ENCODE results near the gene NOP10.

Gene NOP10

DNA sequence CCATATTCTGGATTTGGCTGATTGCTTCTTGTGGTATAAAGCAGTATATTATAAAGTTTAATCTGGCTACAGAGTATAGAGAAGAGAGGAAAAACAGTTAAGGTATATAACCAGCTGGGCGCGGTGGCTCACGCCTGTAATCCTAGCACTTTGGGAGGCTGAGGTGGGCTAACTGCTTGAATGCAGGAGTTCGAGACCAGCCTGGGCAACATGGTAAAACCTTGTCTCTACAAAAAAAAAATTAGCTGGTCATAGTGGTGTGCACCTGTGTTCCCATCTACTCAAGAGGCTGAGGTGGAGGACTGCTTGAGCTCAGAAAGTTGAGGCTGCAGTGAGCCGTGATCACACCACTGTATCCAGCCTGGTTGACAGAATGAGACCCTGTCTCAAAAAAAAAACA lies 12.7 kb downstream of the NOP10 start:
- no peak for DNase-seq

DNA sequence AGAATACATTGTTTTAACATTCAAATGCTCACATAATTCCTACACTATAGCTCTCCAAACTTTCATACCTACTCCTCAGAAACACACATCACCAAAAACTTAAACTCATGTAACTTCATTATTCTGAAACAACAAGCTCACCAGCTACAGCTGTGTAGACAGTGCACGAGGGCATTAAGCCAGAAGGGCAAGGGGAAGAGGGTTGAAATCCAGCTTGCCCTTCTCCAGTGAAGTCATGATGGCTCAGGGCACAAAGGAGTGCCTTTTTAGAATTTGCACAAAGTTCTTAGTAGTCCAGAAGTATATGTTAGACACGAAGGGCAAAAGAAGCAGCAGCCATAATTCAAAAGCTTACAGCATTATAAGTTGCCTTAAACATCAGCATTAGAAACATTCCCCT lies 13.9 kb downstream of the NOP10 start:
- no peak for DNase-seq

DNA sequence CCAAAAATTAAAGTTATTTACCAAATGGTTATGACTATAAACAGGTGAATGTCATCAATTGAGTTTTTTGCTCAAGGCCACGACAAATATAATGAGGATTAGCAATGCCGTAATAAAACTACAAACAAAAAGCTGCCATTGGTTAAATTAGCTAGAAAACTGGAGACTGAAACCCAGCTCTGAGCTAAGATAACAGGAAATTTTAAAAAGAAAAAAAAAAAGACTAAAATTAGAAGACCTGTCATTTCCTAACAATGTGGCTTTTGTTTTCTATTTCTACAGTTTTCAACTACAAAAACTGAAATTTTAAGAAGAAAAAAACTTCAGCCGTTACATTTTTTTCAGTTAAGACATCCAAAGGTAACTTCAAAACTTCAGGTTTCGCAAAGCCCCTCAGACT lies 15.0 kb downstream of the NOP10 start:
- no peak for DNase-seq

DNA sequence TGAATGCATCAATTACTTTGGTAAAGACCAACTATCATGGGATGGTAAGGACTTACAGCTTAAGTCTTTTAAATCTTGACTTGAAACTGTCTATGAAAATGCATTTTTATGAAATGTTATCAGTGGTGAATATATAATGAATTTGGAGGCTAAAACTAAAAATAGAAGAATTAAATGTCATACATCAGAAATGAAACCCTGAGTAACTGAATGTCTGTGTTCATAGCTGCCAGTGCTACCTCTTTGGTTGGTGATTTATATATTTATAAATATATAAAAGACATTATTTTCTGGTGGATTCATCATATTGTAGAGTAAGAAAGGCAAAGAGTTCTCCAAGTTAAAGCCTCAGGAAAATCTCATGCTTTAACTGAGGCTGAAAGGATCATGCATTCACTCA lies 17.6 kb downstream of the NOP10 start:
- no peak for DNase-seq

DNA sequence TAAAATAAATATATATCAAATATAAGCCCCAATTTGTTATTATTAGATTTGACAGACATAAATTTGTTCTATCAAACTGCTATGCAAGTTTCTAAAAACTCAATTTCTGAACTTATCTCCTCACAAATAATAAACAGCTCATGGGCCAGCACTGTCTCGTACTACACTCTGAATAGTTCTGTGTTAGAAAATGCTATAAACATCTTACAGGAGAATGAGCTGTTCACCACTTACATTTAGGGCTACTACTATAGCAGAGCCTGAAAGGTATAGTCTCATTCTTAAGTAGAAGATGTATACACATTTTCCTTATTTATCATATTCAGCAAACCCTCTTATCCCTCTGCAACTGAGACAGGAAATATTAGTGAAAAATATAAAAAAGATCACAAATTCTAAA lies 18.0 kb downstream of the NOP10 start:
- DNase-seq, result no peak

DNA sequence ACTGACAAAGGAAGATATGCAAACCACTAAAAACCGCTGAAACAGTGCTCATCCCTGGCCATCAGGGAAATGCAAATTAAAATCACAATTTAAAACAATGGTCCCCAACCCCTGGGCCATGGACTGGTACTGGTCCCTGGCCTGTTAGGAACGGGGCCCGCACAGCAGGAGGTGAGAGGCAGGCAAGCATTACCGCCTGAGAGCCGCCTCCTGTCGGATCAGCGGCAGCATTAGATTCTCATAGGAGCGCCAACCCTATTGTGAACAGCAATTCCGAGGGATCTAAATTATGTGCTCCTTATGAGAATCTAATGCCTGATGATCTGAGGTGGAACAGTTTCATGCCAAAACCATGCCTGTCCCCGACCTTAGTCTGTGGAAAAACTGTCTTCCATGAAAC lies 19.7 kb downstream of the NOP10 start:
- DNase-seq, result no peak

DNA sequence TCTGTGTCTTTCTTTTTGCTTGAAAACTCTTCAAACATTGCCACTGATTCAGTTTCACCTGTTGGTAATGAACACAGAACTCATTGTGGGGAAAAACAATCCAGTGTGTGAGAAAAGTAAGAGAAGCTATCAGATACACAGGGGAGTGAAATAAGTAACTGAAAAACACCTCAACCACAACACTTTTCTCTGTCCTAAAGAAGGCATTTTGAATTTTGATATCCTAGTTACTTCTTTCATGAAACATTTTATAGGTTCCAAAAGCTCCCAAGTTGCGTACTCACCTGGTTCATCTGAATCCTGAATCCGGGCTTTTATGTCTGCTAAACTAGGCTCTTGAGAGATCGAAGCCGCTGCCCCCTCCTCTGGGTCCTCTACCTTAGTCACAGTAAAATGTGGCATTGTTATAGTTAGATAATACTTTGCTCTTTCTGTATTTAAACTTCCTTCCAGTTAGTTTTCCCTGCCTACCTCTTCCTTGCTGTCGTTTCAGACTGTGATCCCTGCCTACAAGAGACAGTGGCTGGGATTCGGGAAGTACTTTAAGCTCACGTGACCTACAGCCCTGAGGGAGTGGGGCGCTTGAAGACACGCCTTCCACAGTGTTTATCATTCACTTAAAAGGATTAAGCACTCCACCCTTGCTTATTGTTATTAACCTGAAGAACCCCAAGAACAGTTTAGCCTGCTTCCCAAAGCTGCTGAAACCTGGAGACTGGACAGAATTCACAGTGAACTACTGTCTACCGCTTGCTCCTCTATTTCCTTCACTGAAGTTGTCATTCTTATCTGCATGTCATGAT lies 24.5 kb downstream of the NOP10 start:
- DNase-seq, result peak; percentile 56 to 60

DNA sequence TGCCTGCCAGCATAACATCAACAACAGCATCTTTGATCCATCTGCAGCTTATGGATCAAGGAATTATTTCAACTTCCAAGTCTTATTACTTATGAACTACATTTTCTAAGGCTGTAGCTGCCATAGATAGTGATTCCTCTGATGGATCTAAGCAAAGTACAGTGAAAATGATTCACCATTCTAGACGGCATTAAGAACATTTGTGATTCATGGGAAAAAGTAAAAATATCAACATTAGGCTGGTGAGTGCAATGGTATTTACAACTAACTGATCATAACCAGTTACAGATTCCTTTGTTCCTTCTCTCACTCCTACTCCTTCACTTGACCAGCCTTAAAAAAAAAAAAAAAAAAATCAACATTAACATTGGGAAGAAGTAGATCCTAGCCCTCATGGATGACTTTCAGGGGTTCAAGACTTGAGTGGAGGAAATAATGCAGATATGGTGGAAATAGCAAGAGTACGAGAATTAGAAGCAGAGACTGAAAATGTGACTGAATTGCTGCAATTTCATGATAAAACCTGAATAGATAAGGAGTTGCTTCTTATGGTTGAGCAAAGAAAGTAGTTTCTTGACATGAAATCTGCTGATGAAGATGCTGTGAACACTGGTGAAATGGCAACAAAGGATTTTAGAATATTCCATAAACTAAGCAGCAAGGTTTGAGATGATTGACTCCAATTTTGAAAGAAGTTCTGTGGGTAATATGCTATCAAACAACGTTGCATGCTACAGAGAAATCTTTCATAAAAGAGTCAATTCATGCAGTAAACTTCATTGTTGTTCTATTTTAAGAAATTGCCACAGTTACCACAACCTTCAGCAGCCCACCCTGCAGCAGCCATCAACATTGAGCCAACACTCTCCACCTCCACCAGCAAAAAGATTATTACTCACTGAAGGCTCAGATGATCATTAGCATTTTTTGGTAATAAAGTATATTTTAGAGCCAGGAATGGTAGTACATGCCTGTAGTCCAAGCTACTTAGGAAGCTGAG lies 28.1 kb downstream of the NOP10 start:
- DNase-seq, result no peak

DNA sequence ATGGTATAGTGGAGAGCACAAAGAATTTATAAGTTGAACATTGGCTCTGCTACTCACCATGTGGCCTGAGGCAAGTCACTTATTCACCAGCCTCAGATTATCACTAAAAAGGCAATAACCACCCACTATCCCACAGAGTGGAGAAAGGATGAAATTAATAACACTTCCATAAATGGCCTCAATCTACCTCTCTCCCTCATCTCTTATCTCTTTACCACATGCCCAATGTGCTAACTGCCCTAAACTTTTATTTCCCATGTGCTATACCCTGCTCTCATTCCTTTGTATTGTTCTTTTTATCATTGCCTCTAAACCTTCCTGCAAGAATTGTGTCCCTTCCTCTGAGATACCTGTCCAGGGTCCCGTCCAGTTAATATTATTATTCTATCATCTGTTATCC lies 31.4 kb downstream of the NOP10 start:
- DNase-seq, result no peak

DNA sequence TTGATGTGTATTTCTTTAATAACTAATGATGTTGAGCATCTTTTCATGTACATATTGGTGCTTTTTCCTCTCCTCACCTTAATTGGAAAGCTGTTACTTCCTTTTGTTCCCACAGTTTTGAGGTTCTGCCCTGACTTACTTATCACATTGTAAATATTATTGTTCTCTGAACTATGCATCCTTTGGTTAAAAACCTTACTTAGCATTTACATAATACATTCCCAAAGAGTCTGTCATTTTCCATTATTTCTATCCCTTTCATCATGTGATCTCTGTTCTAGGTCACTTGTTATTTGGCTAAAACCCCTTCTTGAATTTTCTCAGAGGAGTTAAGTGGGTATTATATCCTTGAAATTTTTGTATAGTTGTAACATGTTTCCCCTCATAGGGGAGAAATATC lies 38.3 kb downstream of the NOP10 start:
- DNase-seq, result no peak

DNA sequence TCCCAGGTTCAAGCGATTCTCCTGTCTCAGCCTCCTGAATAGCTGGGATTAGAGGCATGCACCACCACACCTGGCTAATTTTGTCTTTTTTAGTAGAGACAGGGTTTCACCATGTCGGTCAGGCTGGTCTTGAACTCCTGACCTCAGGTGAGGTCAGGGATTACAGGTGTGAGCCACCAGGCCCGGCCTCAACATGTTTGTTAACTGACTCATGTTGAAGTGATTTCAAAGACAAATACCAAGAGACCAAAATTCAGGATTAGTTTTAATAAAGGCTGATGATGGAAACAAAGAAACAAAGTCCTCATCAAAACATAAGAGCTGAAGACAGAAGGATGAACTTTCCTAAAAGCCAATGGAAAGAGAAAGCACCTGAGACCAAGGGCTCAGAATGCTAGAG lies 41.9 kb downstream of the NOP10 start:
- no peak for DNase-seq

DNA sequence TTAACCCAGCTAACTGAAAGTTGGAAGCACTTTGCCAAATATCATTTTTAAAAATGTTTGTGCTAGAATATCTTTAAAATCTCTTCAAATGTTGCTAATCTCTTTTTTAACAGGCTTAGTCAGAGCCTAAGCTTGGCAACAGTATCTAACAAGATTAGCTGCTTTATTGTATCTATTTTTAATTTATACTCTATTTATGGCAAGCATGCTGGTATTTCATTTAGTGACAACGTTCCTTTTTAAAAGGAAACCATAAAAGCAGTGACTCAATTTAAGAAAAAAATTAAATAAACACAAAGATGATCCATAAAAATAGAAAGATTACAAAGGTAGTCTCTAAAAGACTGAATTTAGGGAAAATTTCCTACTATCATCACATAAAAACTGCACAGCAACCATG lies 45.9 kb downstream of the NOP10 start:
- no peak for DNase-seq

DNA sequence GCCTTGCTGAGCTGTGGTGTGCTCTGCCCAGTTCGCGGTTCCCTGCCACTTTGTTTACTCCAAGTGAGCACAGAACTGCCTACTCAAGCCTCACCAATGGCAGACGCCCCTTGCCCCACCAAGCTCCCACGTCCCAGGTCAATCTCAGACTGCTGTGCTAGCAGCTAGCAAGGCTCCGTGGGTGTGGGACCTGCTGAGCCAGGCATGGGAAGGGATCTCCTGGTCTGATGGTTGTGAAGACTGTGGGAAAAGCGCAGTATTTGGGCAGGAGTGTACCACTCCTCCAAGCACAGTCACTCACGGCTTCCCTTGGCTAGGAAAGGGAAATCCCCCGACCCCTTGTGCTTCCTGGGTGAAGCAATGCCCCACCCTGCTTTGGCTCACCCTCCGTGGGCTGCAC lies 50.3 kb downstream of the NOP10 start:
- no peak for DNase-seq

Data from Kasumi-1 (cell line).